Mononuclear cell (primary cell): Measurements from ENCODE around the gene TNFRSF9. TPM values are rescaled to one million over a fixed set of nuclear protein-coding genes. Genes with fewer than 3 reads are reported as not detected.

ENCODE experiments used
- H3K27me3 ChIP-seq: 2 replicates; pipeline ENCODE4 v1.6.0; 2011; ENCODE audit warnings: low read length, control low read depth; ENCODE audit not compliant: insufficient read depth
- H3K4me1 ChIP-seq: 2 replicates; pipeline ENCODE4 v1.5.1; 2011; ENCODE audit warnings: mild to moderate bottlenecking, low read length, control low read depth; ENCODE audit not compliant: insufficient read depth
- H3K4me3 ChIP-seq: 2 replicates; pipeline ENCODE4 v1.5.1; 2011; ENCODE audit warnings: mild to moderate bottlenecking, low read length, moderate library complexity
- H3K9me3 ChIP-seq: 2 replicates; pipeline ENCODE4 v1.5.1; 2011; ENCODE audit warnings: low read depth, mild to moderate bottlenecking, control low read depth, low read length
- total RNA-seq: library from RNA; depleted of rRNA; stranded (reverse); fragments of >200 nt; gene quantifications from one replicate; pipeline ENCODE4 v1.2.3, GENCODE V29; 2012

The TNFRSF9 gene
- total RNA-seq, 1 donor = 2.4 TPM

DNA sequence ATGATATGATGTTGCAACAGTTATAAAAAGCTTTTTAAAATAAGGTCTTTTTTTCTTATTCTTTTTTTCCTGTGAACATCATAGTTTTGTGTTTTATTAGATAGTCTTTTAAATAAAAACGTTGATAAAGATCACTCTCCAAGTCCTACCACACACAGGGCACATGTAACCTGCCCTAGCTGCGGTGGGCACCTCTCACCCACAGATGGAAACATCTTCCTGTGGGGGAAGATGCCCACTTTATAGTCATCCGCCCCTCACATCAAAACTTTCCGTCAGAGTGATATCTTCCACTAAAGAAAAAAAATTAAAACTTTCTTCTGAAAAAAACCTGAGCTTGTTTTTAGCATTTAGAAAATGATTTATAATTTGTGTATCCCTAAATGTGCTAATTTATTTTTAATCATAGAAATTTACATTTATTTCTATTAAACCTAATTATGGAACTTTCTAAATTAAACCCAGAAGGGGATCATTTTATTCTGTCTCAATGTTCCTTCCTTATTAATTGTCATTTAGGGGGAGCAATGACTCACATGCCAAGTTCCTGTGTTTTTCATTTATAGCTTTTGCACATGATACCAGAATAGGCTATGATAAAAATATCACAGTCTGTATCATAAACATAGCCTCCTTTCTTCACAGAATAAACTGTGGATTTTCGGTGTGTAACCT, 24.7 kb downstream of the TNFRSF9 start:
- no peaks in the 10 kb centered on the region for H3K27me3 ChIP-seq
- H3K9me3 ChIP-seq = no peaks in the 10 kb centered on the region
- peaks cover 3% of the 10 kb centered on the region for H3K4me1 ChIP-seq
- H3K4me3 ChIP-seq = no peak overlapping the region

DNA sequence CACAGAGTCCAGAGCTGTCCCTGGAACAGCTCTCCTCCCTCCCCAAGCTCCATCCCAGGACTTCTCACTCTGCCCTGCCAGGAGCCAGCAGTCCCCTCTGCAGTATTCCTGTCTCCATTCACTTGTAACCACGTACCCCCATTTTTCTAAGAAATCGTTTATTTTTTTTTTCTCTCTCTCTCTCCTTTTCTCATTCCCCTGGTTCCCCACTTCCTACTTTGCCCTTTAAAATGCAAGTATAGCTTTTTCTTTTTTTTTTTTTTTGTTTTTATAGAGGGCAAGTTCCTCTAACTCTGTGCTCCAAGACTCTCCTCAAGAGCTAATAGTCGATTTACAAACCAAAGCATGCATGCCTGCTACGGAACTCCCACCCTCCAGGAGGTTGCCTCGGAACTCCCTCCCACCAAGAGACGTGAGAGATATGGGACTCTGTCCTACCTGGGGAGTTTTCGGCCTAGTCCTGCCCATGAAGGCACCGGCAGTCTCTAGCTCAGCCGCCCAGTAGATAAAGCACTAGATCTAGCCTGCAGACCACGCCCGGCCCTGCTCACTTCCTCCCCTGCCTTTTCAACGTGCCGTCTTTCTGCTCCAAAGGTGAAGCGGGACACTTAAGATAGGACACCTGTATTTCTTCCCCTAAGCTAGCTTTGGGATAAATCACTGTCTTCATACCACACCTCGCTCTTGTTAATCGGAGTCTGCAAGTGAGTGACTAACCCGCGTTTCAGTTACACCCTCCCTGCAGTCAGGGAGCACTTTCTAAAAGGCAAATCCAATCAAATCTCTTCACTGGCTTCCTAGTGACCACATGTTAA, 27.7 kb downstream of the TNFRSF9 start:
- Histone ChIP-seq H3K27me3 (no peaks in the 10 kb centered on the region), H3K9me3 (no peaks in the 10 kb centered on the region), H3K4me1 (peaks cover 3% of the 10 kb centered on the region), H3K4me3 (peak overlapping the region; percentile 35)

DNA sequence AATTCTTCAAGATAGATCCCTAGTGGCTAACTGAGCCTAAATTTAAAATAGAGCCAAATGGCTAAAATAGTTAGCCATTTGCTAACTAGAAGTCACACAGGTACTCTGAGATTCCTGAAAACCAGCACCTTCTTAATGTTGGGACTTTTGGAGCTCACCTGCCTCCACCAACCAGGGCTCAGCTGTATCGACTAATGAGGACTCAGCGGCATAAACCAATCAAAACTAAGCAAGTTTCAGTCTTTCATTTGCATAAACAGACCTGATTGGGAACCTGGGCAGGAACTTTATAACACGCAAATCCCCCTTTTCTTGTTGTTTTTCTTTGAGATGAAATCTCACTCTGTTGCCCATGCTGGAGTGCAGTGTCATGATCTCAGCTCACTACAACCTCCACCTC, 28.5 kb downstream of the TNFRSF9 start:
- Histone ChIP-seq H3K27me3 (no peaks in the 10 kb centered on the region), H3K4me3 (no peak overlapping the region), H3K4me1 (peaks cover 3% of the 10 kb centered on the region), H3K9me3 (no peaks in the 10 kb centered on the region)

DNA sequence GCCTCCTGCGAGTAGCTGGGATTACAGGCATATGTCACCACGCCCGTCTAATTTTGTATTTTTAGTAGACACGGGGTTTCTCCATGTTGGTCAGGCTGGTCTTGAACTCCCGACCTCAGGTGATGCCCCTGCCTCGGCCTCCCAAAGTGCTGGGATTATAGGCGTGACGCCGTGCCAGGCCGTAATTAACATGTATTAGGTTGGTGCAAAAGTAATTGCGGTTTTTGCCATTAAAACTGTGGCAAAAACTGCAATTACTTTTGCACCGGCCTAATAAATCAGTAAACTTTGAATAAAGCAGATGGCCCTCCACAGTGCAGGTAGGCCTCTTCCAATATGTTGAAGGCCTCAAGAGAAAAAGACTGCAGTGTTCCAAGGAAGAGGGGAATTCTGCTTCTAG, 35.4 kb downstream of the TNFRSF9 start:
- H3K9me3 ChIP-seq = no peaks in the 10 kb centered on the region
- peaks cover 10% of the 10 kb centered on the region for H3K4me1 ChIP-seq
- no peaks in the 10 kb centered on the region for H3K27me3 ChIP-seq
- no peak overlapping the region for H3K4me3 ChIP-seq

DNA sequence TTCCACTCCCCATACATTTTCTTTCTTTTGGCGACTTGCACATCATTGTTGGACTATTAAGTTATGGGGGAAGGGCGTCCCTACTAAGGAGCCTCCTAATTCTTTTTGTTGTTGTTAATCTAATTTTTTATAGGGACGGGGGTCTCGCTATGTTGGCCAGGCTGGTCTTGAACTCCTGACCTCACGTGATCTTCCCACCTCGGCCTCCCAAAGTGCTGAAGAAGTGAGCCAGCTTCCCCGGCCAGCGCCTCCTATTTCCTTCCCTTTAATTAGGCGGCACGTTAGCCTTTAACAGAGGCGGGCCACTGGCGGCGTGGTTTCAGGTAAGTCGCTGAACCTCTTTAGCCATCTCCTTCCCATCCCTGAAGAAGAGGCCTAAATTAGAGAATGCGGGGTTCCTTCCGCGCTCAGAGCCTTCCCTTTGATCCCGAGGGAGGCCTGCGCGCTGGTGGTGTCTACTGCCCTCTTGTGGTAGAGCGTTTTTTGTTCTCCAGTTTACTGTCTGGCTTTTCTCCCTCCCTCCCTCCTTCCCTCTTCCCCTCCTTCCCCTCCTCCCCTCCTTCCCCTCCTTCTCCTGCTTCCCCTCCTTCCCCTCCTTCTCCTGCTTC, 38.1 kb downstream of the TNFRSF9 start:
- H3K4me3 ChIP-seq = no peak overlapping the region

DNA sequence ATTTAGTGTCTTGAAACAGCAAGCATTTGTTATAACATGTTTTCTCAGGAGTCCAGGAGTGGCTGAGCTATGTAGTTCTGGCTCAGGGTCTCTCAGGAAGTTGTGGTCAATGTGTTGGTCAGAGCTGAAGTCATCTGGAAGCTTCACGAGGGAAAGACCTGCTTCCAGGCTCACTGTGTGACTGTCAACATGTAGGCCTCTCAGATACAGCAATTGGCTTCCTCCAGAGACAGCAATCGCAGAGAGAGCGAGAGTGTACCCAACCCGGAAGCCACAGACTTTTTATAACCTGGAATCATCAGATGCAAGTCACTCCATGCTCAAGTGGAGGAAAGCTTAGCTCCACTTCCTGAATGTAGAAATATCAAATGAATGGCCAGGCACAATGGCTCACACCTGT, 40.9 kb downstream of the TNFRSF9 start:
- Histone ChIP-seq H3K4me1 (peaks cover 24% of the 10 kb centered on the region), H3K4me3 (no peak overlapping the region), H3K9me3 (no peaks in the 10 kb centered on the region), H3K27me3 (no peaks in the 10 kb centered on the region)

More for the DNA sequence above, 38.1 kb downstream of the TNFRSF9 start:
- Histone ChIP-seq H3K9me3 (no peaks in the 10 kb centered on the region), H3K27me3 (no peaks in the 10 kb centered on the region), H3K4me1 (peaks cover 24% of the 10 kb centered on the region)

DNA sequence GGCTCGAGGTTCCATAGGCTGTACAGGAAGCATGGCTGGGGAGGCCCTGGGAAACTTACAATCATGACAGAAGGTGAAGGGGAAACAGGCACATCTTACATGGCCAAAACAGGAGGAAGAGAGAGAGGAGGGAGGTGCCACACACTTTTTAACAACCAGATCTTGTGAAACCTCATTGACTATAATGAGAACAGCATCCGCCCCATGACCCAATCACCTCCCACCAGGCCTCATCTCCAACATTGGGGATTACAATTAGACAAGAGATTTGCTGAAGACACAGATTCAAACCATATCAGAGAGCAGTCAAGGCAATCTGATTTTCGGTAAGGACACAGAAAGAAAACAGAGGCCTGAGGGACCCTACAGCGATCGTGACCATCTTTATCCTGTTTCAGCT, 41.7 kb downstream of the TNFRSF9 start:
- Histone ChIP-seq H3K27me3 (no peaks in the 10 kb centered on the region), H3K9me3 (no peaks in the 10 kb centered on the region), H3K4me3 (no peak overlapping the region), H3K4me1 (peaks cover 24% of the 10 kb centered on the region)

DNA sequence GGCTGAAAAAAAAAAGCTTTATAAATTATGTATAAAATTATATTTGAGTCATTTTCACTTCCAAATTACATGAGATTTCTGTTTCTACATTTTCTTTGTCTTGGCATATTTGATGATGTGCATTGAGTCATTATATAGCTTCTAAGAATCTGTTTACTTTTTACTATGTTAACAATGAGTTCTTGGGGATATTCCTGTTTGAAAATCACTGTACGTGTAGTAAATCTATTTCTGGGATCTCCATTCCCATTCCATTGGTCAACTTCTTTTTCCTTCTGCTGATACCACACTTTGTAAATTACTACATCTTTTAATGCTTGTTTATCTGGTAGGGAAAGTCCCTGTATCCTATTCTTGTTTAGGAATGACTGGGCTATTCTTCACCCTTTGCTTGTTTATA, 43.6 kb downstream of the TNFRSF9 start:
- peaks cover 17% of the 10 kb centered on the region for H3K4me1 ChIP-seq
- no peaks in the 10 kb centered on the region for H3K9me3 ChIP-seq
- H3K27me3 ChIP-seq = no peaks in the 10 kb centered on the region
- H3K4me3 ChIP-seq = no peak overlapping the region

DNA sequence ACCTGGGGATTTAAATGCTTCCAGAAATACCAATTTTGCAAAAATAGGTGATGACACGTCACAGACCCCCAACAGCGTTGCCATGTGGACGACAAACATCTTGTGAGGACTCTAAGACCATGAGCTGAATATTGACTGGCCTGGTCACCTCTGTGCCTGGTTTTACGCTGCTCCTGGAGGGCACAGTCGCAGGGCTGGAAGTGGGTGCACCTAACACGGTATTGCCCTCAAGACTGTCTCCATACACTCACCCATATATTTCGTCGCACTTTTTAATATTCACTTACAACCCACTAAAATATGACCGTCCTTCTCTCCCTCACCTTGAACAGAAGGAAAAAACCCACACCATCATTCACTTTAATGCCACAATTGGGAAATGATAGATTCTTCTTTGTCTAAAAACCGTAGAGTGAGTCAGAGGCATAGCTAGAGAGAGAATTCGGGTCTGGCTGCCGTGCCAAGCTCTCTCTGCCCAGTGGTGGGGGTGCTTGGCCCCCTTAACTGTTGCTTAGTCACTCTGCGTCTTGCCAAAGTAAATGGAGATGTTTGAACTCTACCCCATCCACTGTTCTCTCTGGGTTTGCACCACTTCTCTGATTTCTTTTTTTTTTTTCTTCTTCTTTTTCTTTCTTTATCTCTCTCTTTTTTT, 47.0 kb downstream of the TNFRSF9 start:
- Histone ChIP-seq H3K4me3 (no peak overlapping the region), H3K4me1 (no peaks in the 10 kb centered on the region), H3K9me3 (no peaks in the 10 kb centered on the region), H3K27me3 (no peaks in the 10 kb centered on the region)

DNA sequence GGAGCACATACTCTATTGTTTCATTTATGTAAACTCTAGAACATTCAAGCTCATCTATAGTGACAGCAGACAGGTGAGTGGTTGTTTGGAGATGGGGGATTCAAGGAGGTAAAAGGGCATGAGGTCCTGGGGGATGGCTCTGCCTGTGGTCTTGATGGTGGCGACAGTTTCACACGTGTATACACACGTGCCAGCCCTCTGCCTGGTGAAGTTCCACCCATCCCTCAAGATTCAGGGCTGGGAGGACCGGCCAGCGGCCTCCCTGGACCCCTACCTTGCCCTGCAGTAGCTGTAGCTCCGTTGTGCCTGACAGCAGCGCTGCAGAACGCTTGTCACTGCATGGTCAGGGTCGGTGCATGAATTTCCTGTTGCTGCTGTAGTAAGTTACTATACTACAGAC, 48.8 kb downstream of the TNFRSF9 start:
- H3K4me1 ChIP-seq = no peaks in the 10 kb centered on the region
- H3K4me3 ChIP-seq = no peak overlapping the region
- H3K9me3 ChIP-seq = no peaks in the 10 kb centered on the region
- H3K27me3 ChIP-seq = no peaks in the 10 kb centered on the region

DNA sequence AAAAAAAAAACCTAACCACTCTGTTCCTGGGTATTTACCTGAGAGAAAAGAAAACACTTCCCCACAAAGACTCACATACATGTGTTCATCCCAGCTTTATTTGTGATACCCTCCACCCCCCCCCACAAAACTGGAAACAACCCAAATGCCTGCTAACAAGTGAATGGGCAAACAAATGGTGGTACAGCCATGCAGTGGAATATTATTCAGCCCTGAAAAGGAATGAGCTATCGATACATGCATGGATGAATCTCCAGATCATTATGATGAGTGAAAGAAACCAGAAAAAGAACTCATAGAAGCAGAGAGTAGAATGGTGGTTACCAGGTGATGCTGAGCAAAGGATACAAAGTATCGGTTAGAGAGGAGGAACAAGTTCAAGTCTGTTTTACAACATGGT, 49.8 kb downstream of the TNFRSF9 start:
- Histone ChIP-seq H3K4me1 (no peaks in the 10 kb centered on the region), H3K9me3 (no peaks in the 10 kb centered on the region), H3K27me3 (no peaks in the 10 kb centered on the region), H3K4me3 (no peak overlapping the region)

DNA sequence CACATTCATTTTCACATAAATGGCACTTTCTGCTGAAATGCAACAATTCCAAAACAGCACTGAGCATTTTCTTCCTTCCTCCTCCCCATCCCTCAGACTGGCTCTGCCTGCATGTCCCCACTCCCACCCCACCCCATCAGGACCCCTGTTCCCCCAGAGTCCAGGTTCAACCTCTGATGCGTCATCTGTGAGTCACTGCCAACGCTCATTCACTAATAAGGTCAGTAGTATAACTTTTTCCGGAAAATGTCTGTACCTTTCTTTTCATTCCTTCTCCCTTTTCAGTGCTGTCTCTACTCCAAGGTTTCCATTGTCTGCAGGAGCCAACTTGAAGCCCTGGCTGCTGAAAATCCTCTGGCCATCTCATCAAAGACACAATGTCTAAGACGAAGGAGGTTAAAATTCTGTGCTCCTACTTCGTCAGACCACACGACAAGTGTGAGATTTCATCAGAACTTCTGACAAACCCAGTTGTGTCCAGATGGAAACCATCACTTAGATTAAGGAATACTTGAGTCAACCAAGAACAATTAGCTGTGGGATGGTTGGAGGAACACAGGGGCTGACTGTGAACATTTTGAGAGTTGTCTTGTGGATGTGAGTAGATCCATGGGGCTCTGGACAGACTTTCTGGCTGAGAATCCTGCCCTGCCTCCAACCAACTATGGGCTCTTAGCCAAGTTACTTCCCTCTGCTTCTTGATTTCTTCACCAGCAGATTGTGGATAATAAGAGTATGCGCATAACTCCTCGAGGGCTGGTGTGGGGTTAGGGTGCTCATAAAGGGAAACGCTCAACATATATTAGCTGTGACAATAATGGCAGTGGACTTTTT, 52.2 kb downstream of the TNFRSF9 start:
- Histone ChIP-seq H3K4me1 (no peaks in the 10 kb centered on the region), H3K9me3 (no peaks in the 10 kb centered on the region), H3K4me3 (no peak overlapping the region), H3K27me3 (peaks cover 4% of the 10 kb centered on the region)

DNA sequence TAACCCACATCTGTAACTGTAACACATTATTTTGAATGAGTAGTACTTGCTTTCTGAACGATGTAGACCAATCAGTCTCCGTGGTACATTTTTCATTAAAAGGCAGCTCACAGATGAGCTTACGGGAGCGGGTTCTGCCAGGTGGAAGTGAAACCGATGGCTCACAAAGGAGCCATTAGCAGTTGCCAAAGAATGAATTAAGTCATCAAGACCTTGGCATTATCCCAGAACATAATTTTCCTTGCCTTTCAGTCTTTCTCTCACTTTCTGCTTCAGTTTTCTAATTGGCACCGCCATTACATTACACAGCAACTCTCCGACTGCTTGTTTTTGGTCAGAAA, 54.3 kb downstream of the TNFRSF9 start:
- peaks cover 4% of the 10 kb centered on the region for H3K27me3 ChIP-seq
- H3K4me1 ChIP-seq = no peaks in the 10 kb centered on the region
- no peak overlapping the region for H3K4me3 ChIP-seq
- H3K9me3 ChIP-seq = no peaks in the 10 kb centered on the region

DNA sequence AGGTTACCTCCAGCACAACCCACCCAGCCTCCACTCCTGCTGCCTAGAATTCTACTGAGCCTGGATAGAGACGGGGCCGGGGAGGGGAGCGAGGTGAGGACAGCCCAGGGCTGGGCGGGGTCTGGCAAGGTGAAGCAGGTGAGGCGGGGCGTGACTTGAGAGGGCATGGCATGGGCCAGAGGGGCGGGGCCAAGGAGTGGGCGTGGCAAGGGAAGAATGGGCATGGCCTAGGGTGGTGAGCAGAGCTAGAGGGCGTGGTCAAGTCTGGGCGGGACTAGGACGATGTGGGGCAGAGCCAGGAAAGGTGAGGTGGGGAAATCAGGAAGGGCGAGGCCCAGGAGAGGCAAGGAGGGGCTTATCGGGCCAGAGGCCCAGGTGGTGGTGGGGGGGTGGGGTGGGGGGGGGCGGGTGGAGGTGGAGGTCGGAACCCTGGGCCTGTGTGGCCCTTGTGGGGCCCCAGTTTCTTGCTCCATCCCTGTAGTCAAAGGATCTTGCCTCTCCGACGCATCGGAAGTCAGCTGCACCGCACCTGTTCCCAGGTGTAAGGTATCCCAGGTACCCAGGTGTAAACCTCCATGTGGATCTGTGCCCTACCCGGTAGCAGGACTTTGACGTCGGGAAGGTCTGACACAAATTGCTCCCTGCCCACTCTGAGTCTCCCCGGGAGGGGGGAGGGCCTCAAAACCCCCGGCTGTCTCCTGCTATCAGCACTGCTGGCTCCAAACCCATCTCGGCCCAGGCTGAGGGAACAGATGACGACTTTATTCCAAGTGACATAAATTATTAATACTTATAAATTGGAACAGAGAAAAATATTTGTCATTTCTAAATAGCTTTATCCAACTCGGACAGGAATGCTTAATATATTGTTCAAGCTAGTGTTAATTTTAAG, 54.9 kb downstream of the TNFRSF9 start:
- no peaks in the 10 kb centered on the region for H3K9me3 ChIP-seq
- H3K4me3 ChIP-seq = no peak overlapping the region
- no peaks in the 10 kb centered on the region for H3K4me1 ChIP-seq
- peaks cover 4% of the 10 kb centered on the region for H3K27me3 ChIP-seq
